Ishikawa (cell line): ENCODE results near the gene POLR3G.

Experiments used
- CEBPB ChIP-seq: IDR thresholded peaks from 2 replicates; pipeline ENCODE4 v1.6.1; 2012
- CREB1 ChIP-seq: IDR thresholded peaks from 2 replicates; pipeline ENCODE4 v1.6.1; 2012; ENCODE audit warnings: low read depth
- EGR1 ChIP-seq: IDR thresholded peaks from 2 replicates; pipeline ENCODE4 v1.6.1; 2012
- EP300 ChIP-seq: IDR thresholded peaks from 2 replicates; pipeline ENCODE4 v1.6.1; 2012; ENCODE audit warnings: borderline replicate concordance
- FOXM1 ChIP-seq: IDR thresholded peaks from 2 replicates; pipeline ENCODE4 v1.6.1; 2012; ENCODE audit warnings: low read depth, borderline replicate concordance
- MAX ChIP-seq: IDR thresholded peaks from 2 replicates; pipeline ENCODE4 v1.6.1; 2012
- NFIC ChIP-seq: IDR thresholded peaks from 2 replicates; pipeline ENCODE4 v1.6.1; 2012
- RAD21 ChIP-seq: IDR thresholded peaks from 2 replicates; pipeline ENCODE4 v1.6.1; 2012; ENCODE audit warnings: low read depth
- REST ChIP-seq: IDR thresholded peaks from 2 replicates; pipeline ENCODE4 v1.6.1; 2012; ENCODE audit warnings: low read depth, mild to moderate bottlenecking
- TAF1 ChIP-seq: IDR thresholded peaks from 2 replicates; pipeline ENCODE4 v1.6.1; 2012; ENCODE audit warnings: low read depth, mild to moderate bottlenecking
- TCF12 ChIP-seq: IDR thresholded peaks from 2 replicates; pipeline ENCODE4 v1.6.1; 2012; ENCODE audit warnings: low read depth
- TEAD4 ChIP-seq: IDR thresholded peaks from 2 replicates; pipeline ENCODE4 v1.6.1; 2012
- USF1 ChIP-seq: IDR thresholded peaks from 2 replicates; pipeline ENCODE4 v1.6.1; 2012
- YY1 ChIP-seq: IDR thresholded peaks from 2 replicates; pipeline ENCODE4 v1.6.1; 2012; ENCODE audit warnings: low read depth
- ZBTB7A ChIP-seq: IDR thresholded peaks from 2 replicates; pipeline ENCODE4 v1.6.1; 2012; ENCODE audit warnings: low read depth

The POLR3G gene

GRCh38 chr5:90440644-90441043 lies 34.0 kb upstream of the POLR3G start:
- no peak for TF ChIP-seq CREB1
- no peak for TF ChIP-seq NFIC
- TF ChIP-seq MAX = no peak

DNA sequence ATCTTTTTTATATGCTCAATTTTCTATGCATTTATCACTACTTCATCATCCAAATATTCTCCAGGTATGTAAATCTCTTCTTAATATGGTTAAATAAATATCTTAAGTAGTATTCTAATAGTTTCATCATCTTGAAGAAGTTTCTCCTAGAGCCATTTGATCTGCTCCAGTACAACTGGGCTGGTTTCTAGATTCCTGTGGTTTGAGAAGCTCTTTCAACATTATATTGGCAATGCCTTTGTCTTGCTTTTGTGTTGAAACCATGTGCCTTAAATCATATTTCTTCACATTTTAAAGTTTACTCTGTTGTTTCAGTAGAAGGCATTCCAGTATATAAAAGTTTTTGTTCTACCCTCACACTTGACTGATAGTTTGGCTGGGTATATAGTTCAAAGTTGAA lies 27.7 kb upstream of the POLR3G start:
- TF ChIP-seq ZBTB7A = no peak
- TF ChIP-seq YY1 = no peak

DNA sequence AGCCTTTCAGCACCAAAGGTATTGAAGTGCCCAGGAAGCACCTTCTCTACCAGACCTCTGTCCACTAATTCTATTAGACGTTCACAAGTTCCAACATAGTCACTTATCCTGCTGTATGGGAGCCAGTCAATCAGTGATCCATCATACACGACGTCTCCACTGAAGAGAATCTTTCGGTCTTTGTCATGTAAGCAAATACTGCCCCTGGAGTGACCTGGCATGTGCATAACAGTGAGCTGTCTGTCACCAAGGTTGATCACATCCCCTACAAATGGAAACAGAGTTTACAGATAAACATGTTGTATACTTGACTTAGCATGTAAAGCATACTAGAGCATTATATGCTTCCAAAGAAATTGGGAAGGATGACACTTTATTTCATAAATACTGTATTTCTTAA lies 13.4 kb upstream of the POLR3G start:
- TF ChIP-seq YY1 (no peak), NFIC (no peak), FOXM1 (no peak), CREB1 (no peak), TEAD4 (no peak), EP300 (no peak), RAD21 (no peak), REST (no peak), EGR1 (no peak), MAX (no peak), USF1 (no peak), ZBTB7A (no peak), TCF12 (no peak), CEBPB (no peak)

DNA sequence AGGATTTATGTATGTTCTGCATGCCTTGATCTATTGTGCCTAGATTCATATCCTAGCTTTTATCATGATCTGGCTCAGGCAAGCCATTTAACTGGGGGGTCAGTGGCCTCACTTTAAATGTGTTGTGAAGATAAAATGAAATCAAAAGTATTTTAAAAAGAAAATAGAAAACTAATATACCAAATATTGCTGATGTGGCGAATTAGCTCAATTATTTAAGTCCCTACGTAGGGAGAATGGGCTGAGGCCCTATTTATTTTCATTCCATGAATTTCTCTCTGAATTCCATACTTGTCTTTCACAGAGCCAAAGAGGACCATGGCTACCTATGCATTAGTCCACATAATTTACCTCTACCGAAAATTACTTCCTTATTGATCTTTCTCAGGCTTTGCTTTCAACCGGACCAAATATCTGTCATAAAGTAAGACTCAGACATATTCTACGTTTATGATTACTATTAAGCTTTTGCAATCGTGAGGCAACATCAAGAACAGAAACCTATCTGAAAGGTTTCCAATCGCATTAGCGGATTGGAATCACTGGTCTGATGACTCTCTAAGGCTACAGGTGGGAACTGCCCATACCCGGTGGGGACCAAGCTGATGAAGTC lies 1.8 kb upstream of the POLR3G start:
- TF ChIP-seq FOXM1 (no peak), EP300 (no peak), RAD21 (no peak), TEAD4 (no peak), TAF1 (no peak), EGR1 (no peak), CREB1 (no peak), REST (no peak), YY1 (no peak; the same call in 1 of the 2 replicates), NFIC (no peak), TCF12 (no peak), ZBTB7A (no peak)

DNA sequence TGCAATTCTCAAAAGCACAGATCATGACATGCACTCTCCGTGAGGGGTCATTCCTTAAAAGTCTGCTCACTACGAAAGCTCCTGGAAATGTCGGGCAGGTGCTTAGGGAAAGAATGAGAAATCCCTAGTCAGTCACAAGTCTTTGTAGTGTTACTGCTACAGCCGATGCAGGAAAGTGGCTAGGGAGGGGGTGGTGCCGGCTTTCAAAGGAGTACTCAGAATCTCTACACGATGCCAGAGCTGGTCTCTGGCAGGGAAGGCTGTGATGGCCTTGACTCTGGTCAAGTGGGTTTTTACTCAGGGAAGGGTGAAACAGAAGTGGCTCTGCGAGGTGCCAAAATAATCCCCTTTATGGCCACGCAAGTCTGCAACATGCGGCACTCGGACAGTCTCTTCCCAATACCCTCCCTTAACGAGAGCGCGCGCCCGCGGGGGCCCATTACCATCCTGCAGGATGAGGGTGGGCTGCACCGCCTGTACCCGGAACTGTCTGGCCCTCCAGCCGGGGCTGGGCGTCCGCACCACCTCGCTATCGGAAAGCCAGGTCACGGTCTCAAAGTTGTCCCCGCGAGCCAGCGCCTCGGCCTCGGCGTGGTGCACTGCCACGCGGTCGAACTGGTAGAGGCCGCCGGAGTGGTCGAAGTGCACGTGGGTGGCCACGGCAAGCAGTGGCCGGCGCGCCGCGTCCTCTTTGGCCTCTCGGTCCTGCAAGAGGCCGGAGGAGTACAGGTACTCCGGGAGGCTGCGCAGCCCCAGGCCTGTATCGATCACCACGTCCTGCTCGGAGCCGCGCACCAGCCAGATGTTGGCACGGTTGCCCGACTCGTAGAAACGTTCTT lies 1.0 kb upstream of the POLR3G start:
- TF ChIP-seq MAX (peak; percentile 99), CEBPB (no peak), TEAD4 (0 out of 2 replicates have a peak, but pooled peaks have one; percentile 2)

DNA sequence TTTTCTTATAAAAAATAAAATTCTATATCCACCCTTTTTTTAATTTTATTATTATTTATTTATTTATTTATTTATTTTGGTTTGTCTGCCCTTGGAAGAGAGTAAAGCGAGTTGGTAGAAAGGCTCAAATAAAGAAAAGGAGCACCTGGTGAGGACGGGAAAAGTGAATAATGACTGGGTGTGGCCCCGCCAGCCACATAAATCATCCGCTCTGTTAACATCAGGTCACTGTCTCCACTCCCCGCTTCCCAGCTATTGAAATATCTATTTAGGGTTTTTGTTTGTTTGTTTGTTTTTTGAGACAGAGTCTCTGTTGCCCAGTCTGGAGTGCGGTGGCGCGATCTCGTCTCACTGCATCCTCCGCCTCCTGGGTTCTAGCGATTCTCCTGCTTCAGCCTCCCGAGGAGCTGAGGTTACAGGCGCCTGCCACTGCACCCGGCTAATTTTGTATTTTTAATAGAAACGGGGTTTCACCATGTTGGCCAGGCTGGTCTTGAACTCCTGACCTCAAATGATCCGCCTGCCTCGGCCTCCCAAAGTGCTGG lies 844 bp downstream of the POLR3G start:
- TF ChIP-seq TEAD4 (no peak), YY1 (no peak), TCF12 (no peak), ZBTB7A (no peak), CEBPB (no peak), EGR1 (no peak), CREB1 (no peak)

GRCh38 chr5:90476391-90476790 lies 1.7 kb downstream of the POLR3G start:
- TF ChIP-seq TAF1 (no peak), FOXM1 (no peak), NFIC (no peak), USF1 (no peak), TCF12 (no peak), TEAD4 (no peak), ZBTB7A (no peak), RAD21 (no peak), MAX (no peak), EGR1 (no peak), YY1 (no peak), REST (no peak)
